Keratinocyte (primary cell): ENCODE measurements around the gene OTOP2. TPM values are rescaled to one million over a fixed set of nuclear protein-coding genes. Genes with fewer than 3 reads are reported as not detected.

Source experiments
- DNase-seq: peaks from one replicate; pipeline ENCODE4 v3.0.0-alpha.2; 2011; ENCODE audit warnings: low read depth, missing footprints, low spot score
- FAIRE-seq: peaks from 2 replicates; lab custom pipeline; 2011; peaks lifted over from hg19 to GRCh38; lab: Jason Lieb, UNC
- H2AFZ ChIP-seq: 2 replicates; pipeline ENCODE4 v1.6.0; 2012; ENCODE audit warnings: low read length, control low read depth, inconsistent platforms; ENCODE audit not compliant: control insufficient read depth
- H3K27ac ChIP-seq: 2 replicates; pipeline ENCODE4 v1.5.1; 2011; ENCODE audit warnings: low read length; ENCODE audit not compliant: control insufficient read depth, insufficient read depth
- H3K27me3 ChIP-seq: 3 replicates; pipeline ENCODE4 v1.6.0; 2011; ENCODE audit warnings: low read length; ENCODE audit not compliant: control insufficient read depth, insufficient read depth; ENCODE audit errors: extremely low read depth
- H3K36me3 ChIP-seq, 2 experiments: 2 replicates in 1 of 2; 3 replicates in 1 of 2; pipeline ENCODE4 v1.5.1; 2011; ENCODE audit warnings: low read length in 2 of 2, mild to moderate bottlenecking in 1 of 2; ENCODE audit not compliant: control insufficient read depth in 2 of 2, insufficient read depth in 2 of 2; ENCODE audit errors: extremely low read depth in 1 of 2
- H3K4me1 ChIP-seq: 3 replicates; pipeline ENCODE4 v1.5.1; 2011; ENCODE audit warnings: low read length; ENCODE audit not compliant: control insufficient read depth, insufficient read depth; ENCODE audit errors: extremely low read depth
- H3K4me2 ChIP-seq: 3 replicates; pipeline ENCODE4 v1.6.0; 2011; ENCODE audit warnings: low read depth, low read length; ENCODE audit not compliant: control insufficient read depth, insufficient read depth; ENCODE audit errors: extremely low read depth
- H3K4me3 ChIP-seq, 3 experiments: fragments of 200-600 bp in 1 of 3; sonication (generic) in 1 of 3; 2 replicates in 2 of 3; 3 replicates in 1 of 3; pipeline ENCODE4 v1.5.1; 2011 to 2016; ENCODE audit warnings: low read length in 3 of 3, mild to moderate bottlenecking in 3 of 3, control low read depth in 2 of 3, inconsistent platforms in 1 of 3, low read depth in 1 of 3, mixed read lengths in 1 of 3, mixed run types in 1 of 3, moderate library complexity in 1 of 3; ENCODE audit not compliant: control insufficient read depth in 2 of 3, insufficient read depth in 2 of 3; ENCODE audit errors: extremely low read depth in 1 of 3
- H3K79me2 ChIP-seq: 2 replicates; pipeline ENCODE4 v1.6.0; 2012; ENCODE audit warnings: low read length; ENCODE audit not compliant: control insufficient read depth, insufficient read depth
- H3K9ac ChIP-seq: 3 replicates; pipeline ENCODE4 v1.6.0; 2011; ENCODE audit warnings: low read length; ENCODE audit not compliant: control insufficient read depth, insufficient read depth; ENCODE audit errors: extremely low read depth
- H3K9me1 ChIP-seq: 3 replicates; pipeline ENCODE4 v1.6.0; 2011; ENCODE audit warnings: low read length; ENCODE audit not compliant: control insufficient read depth, insufficient read depth; ENCODE audit errors: extremely low read depth
- H3K9me3 ChIP-seq: 2 replicates; pipeline ENCODE4 v1.5.1; 2012; ENCODE audit warnings: low read depth, low read length; ENCODE audit not compliant: control insufficient read depth
- H4K20me1 ChIP-seq: 3 replicates; pipeline ENCODE4 v1.6.0; 2011; ENCODE audit warnings: low read length; ENCODE audit not compliant: control insufficient read depth, insufficient read depth; ENCODE audit errors: extremely low read depth
- CTCF ChIP-seq, 3 experiments: IDR thresholded peaks in 1 of 3; conservative IDR thresholded peaks in 1 of 3; optimal IDR thresholded peaks in 1 of 3; 2 replicates in 2 of 3; 3 replicates in 1 of 3; pipeline versions ENCODE3 to v1.5.1; 2011; ENCODE audit warnings: low read length in 3 of 3, mild to moderate bottlenecking in 3 of 3, moderate library complexity in 2 of 3, control low read depth in 1 of 3, inconsistent platforms in 1 of 3; ENCODE audit not compliant: insufficient read depth in 2 of 3; ENCODE audit errors: extremely low read depth in 1 of 3
- EZH2 ChIP-seq: IDR thresholded peaks from one replicate; pipeline ENCODE4 v1.6.1; 2012; ENCODE audit warnings: inconsistent platforms, mild to moderate bottlenecking, low read length, moderate library complexity
- dilution Hi-C: fragments of 300-500 bp; cut with MboI; formaldehyde crosslinking; loops from one replicate; pipeline ENCODE4 v1.7.0; 2020; ENCODE audit warnings: low sequenced_read_pairs; ENCODE audit not compliant: extremely low pct_ligation_motif_present
- polyA plus RNA-seq, 5 experiments: library from polyadenylated mRNA; depleted of rRNA in 3 of 5; stranded (reverse) in 3 of 5; stranded (forward) in 1 of 5; unstranded in 1 of 5; fragments of >200 nt; gene quantifications; 1 replicate in 1 of 5; 2 replicates in 3 of 5; 3 replicates in 1 of 5; pipeline versions ENCODE4 v1.2.1 to v1.2.3, GENCODE V29; 2011 to 2012; ENCODE audit warnings: missing spikeins in 2 of 5, low read depth in 1 of 5, low replicate concordance in 1 of 5

The OTOP2 gene
- polyA plus RNA-seq, 1 donor (not counting 4 experiments of a cell fraction or from before 2014, with no cell fraction given): not detected

- FAIRE-seq: no peak
- TF ChIP-seq EZH2 (no peak), CTCF (optimal IDR thresholded peaks at IDR 0.05 in 1 of 3, IDR thresholded peaks at IDR 0.05 in 1 of 3, conservative IDR thresholded peaks at IDR 0.05 in 1 of 3; ENCODE audit: extremely low read depth in 1 of 3, insufficient read depth in 2 of 3, low read length in 3 of 3) (no peak)
- Histone ChIP-seq H3K9ac (no peak overlapping the region), H3K79me2 (no peaks in the 10 kb centered on the region), H4K20me1 (no peaks in the 10 kb centered on the region), H3K27ac (no peak overlapping the region), H3K27me3 (peaks cover 48% of the 10 kb centered on the region), H3K36me3 (no peaks in the 10 kb centered on the region), H3K9me3 (no peaks in the 10 kb centered on the region), H3K4me1 (peaks cover 4% of the 10 kb centered on the region), H3K4me3 (peak overlapping the region in 1 of 3 experiments; percentile 29), H3K9me1 (no peaks in the 10 kb centered on the region), H3K4me2 (no peak overlapping the region), H2AFZ (no peak overlapping the region)
- dilution Hi-C loops: no loop called here
- no peak for DNase-seq
Measured at GRCh38 chr17:74893936-74894671, 30.0 kb upstream of the OTOP2 start.

GRCh38 chr17:74898376-74898946 is 25.6 kb upstream of the OTOP2 start:
- Histone ChIP-seq H3K79me2 (no peaks in the 10 kb centered on the region), H3K9me3 (no peaks in the 10 kb centered on the region), H3K27ac (no peak overlapping the region), H2AFZ (peak overlapping the region; percentile 78), H3K4me3 (no peak overlapping the region), H4K20me1 (no peaks in the 10 kb centered on the region), H3K9me1 (no peaks in the 10 kb centered on the region), H3K4me1 (peaks cover 4% of the 10 kb centered on the region), H3K9ac (no peak overlapping the region), H3K36me3 (no peaks in the 10 kb centered on the region), H3K4me2 (no peak overlapping the region), H3K27me3 (peaks cover 28% of the 10 kb centered on the region)
- TF ChIP-seq EZH2 (no peak), CTCF (optimal IDR thresholded peaks at IDR 0.05 in 1 of 3, IDR thresholded peaks at IDR 0.05 in 1 of 3, conservative IDR thresholded peaks at IDR 0.05 in 1 of 3; ENCODE audit: extremely low read depth in 1 of 3, insufficient read depth in 2 of 3, low read length in 3 of 3) (no peak)
- no peak for DNase-seq
- no peak for FAIRE-seq
- dilution Hi-C loops: no loop called here
